Measurements from ENCODE around the gene ANKRD18A. TPM values are rescaled to one million over a fixed set of nuclear protein-coding genes. Genes with fewer than 3 reads are reported as not detected.

The ANKRD18A gene
- total RNA-seq, result 0.75 and 1.1 TPM in 2 replicates

DNA sequence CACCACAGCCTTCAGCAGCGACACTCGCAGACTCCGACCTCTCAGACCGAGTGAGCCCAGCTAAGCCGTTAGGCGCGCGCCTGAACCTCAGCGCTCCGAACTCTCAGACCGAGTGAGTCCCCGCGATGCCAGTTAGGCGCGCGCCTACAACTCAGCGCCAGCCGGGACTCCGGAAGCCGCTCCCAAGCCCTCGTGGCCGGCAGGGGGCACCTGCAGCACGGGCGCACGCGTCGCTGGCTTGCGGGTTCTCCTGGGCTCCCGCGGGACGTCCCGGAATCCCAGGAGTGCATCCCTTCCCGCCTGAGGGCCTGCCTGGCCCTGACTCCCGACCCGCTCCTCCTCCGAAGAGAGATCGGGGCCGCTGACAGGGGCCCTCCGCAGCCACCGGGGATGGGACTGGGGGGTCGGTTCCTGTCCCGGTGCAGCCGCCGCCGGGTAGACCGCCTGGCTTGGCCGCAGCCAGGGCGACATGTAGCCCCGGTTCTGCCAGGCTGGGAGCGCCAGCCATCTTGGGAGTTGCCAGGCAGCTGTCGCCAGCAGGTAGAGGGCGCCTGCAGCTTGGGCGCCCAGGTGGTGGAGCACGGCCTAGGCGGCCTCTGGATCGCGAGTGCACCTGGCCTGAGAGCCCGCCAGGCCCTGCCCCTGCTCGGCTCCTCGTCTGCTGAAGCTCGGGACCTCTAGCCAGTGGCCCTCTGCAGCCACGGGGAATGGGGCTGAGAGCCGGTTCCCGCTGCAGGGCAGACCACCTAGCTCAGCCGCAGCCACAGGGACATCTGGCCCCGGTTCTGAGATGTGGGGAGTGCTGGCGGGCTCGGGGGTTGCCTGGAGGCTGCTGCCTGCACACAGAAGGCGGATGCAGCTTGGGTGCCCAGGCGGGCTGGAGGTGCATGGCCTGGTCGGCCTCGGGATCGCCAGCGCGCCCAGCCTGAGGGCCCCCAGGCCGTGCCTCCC is at the start of gene ANKRD18A:
ANKRD18A (minus strand) TSS at position 114 of the 951 bp plus-strand sequence. CDS start 311 bp downstream, outside the sequence.

Other genes starting within 250 kb of the ANKRD18A start
- 17.6 and 17.8 TPM in 2 replicates for gene ALDH1B1, start 227.9 kb downstream of the ANKRD18A start, total RNA-seq
- not detected in 2 replicates for gene IGFBPL1, start 196.1 kb downstream of the ANKRD18A start, total RNA-seq
- gene FAM240B, start 99.5 kb upstream of the ANKRD18A start, total RNA-seq, result not detected in 2 replicates